A549 (cell line): ENCODE results near the gene CDC42. TPM values are rescaled to one million over a fixed set of nuclear protein-coding genes. Genes with fewer than 3 reads are reported as not detected.
A peak's percentile ranks its signal among the peaks of the same experiment; 100 is the strongest.

Experiments used
- ATAC-seq, 2 experiments: fragments of 200-7000 bp in 1 of 2; fragments of >200 bp in 1 of 2; cut with Nextera tagmentation in 1 of 2; cut with Tn5 transposase in 1 of 2; 3 replicates each; pipeline versions ENCODE4 v1.8.0 to v1.9.1; 2018 to 2020; ENCODE audit warnings: mild to moderate bottlenecking in 1 of 2, moderate library complexity in 1 of 2
- CTCF ChIA-PET: fragments of 300-600 bp; sonication (Branson Sonifier 250); formaldehyde crosslinking; extraction: SDS; loops from one replicate; lab custom pipeline; 2021; ENCODE audit warnings: antibody characterized with exemption, inconsistent platforms; lab: Yijun Ruan, JAX
- POLR2A ChIA-PET: fragments of 350-600 bp; formaldehyde crosslinking; extraction: SDS; loops from one replicate; lab custom pipeline; 2021; ENCODE audit warnings: antibody characterized with exemption, inconsistent platforms; lab: Yijun Ruan, JAX
- DNase-seq, 2 experiments: peaks; one replicate each; pipeline versions ENCODE4 v3.0.0 to v3.0.0-alpha.2; 2011 to 2016; ENCODE audit warnings: low read depth in 1 of 2, low spot score in 1 of 2
- FAIRE-seq: peaks from 2 replicates; lab custom pipeline; 2011; peaks lifted over from hg19 to GRCh38; lab: Jason Lieb, UNC
- H3K27ac ChIP-seq, 2 experiments: fragments of >200 bp; sonication (Bioruptor Twin); formaldehyde crosslinking; 3 replicates each; pipeline ENCODE4 v1.5.1; 2016 to 2017
- H3K4me1 ChIP-seq: fragments of >200 bp; sonication (Bioruptor Twin); formaldehyde crosslinking; 3 replicates; pipeline ENCODE4 v1.6.1; 2016
- H3K4me2 ChIP-seq: fragments of >200 bp; sonication (Bioruptor Twin); formaldehyde crosslinking; 3 replicates; pipeline ENCODE4 v1.6.1; 2016
- H3K4me3 ChIP-seq: fragments of >200 bp; sonication (Bioruptor Twin); formaldehyde crosslinking; 3 replicates; pipeline ENCODE4 v1.5.1; 2016
- H3K9me3 ChIP-seq: fragments of >200 bp; sonication (Bioruptor Twin); formaldehyde crosslinking; 3 replicates; pipeline ENCODE4 v1.6.1; 2016
- CBX8 ChIP-seq: fragments of 200-600 bp; sonication (generic); IDR thresholded peaks from 2 replicates; pipeline ENCODE4 v1.6.1; 2016
- CEBPB ChIP-seq, 2 experiments: fragments of >200 bp in 1 of 2; sonication (Bioruptor Twin) in 1 of 2; formaldehyde crosslinking in 1 of 2; IDR thresholded peaks; 2 replicates each; pipeline ENCODE4 v1.6.1; 2012 to 2016
- CHD2 ChIP-seq: fragments of 150-350 bp; IDR thresholded peaks from 2 replicates; pipeline ENCODE4 v1.6.1; 2014; ENCODE audit warnings: low read length; ENCODE audit not compliant: partially characterized antibody
- EP300 ChIP-seq, 2 experiments: fragments of >200 bp; sonication (Bioruptor Twin); formaldehyde crosslinking; IDR thresholded peaks; 2 replicates in 1 of 2; 3 replicates in 1 of 2; pipeline ENCODE4 v1.6.1; 2016 to 2017
- ESRRA ChIP-seq: fragments of 150-350 bp; IDR thresholded peaks from 2 replicates; pipeline ENCODE4 v1.6.1; 2014; ENCODE audit warnings: mild to moderate bottlenecking, low read length, borderline replicate concordance
- FOSL2 ChIP-seq, 2 experiments: fragments of 450-650 bp in 1 of 2; fragments of >200 bp in 1 of 2; sonication (Bioruptor Twin) in 1 of 2; formaldehyde crosslinking; IDR thresholded peaks; 2 replicates each; pipeline versions ENCODE4 v1.5.0 to v1.6.1; 2016 to 2020; ENCODE audit warnings: mild to moderate bottlenecking in 1 of 2, moderate library complexity in 1 of 2
- FOXS1 ChIP-seq: fragments of 250-450 bp; sonication (Bioruptor Pico); IDR thresholded peaks from 2 replicates; pipeline ENCODE4 v1.5.0; 2020; ENCODE audit warnings: mild to moderate bottlenecking, moderate library complexity
- HEYL ChIP-seq: fragments of 250-450 bp; sonication (Bioruptor Pico); IDR thresholded peaks from 2 replicates; pipeline ENCODE4 v1.8.0; 2021; ENCODE audit warnings: mild to moderate bottlenecking, moderate library complexity
- KDM1A ChIP-seq: fragments of 200-600 bp; sonication (generic); IDR thresholded peaks from 2 replicates; pipeline ENCODE4 v1.6.1; 2016; ENCODE audit warnings: low read depth, mild to moderate bottlenecking
- MAFK ChIP-seq: fragments of 450-650 bp; IDR thresholded peaks from 2 replicates; pipeline ENCODE4 v1.6.1; 2014; ENCODE audit not compliant: partially characterized antibody
- MAZ ChIP-seq: fragments of 150-350 bp; IDR thresholded peaks from 2 replicates; pipeline ENCODE4 v1.6.1; 2014; ENCODE audit warnings: antibody characterized with exemption, low read depth, low read length, borderline replicate concordance
- MYC ChIP-seq: IDR thresholded peaks from 2 replicates; pipeline ENCODE4 v1.6.1; 2012; ENCODE audit warnings: mild to moderate bottlenecking, inconsistent platforms, low read length, improper control_type of control experiment, borderline replicate concordance
- NPAS2 ChIP-seq: fragments of 250-450 bp; sonication (Bioruptor Pico); IDR thresholded peaks from 2 replicates; pipeline ENCODE4 v1.8.0; 2022; ENCODE audit warnings: mild to moderate bottlenecking, moderate library complexity, borderline replicate concordance
- PHF8 ChIP-seq: fragments of 200-600 bp; sonication (generic); IDR thresholded peaks from 2 replicates; pipeline ENCODE4 v1.6.1; 2016; ENCODE audit warnings: low read depth, mild to moderate bottlenecking, antibody characterized with exemption, moderate library complexity, borderline replicate concordance
- POLR2A ChIP-seq: IDR thresholded peaks from 2 replicates; pipeline ENCODE4 v1.6.1; 2012; ENCODE audit warnings: mild to moderate bottlenecking, low read length
- SMC3 ChIP-seq: fragments of >200 bp; sonication (Bioruptor Twin); formaldehyde crosslinking; IDR thresholded peaks from 3 replicates; pipeline ENCODE4 v1.6.1; 2018; ENCODE audit warnings: inconsistent platforms
- TFCP2L1 ChIP-seq: fragments of 250-450 bp; sonication (Bioruptor Pico); IDR thresholded peaks from 2 replicates; pipeline ENCODE4 v1.5.0; 2021; ENCODE audit warnings: mild to moderate bottlenecking
- ZFP36 ChIP-seq: fragments of 450-650 bp; IDR thresholded peaks from 2 replicates; pipeline ENCODE4 v1.6.1; 2014; ENCODE audit warnings: borderline replicate concordance; ENCODE audit not compliant: partially characterized antibody
- ZNF302 ChIP-seq: fragments of 250-450 bp; sonication (Bioruptor Pico); IDR thresholded peaks from 2 replicates; pipeline ENCODE4 v1.9.0; 2021; ENCODE audit warnings: inconsistent platforms, mild to moderate bottlenecking, moderate library complexity
- WGBS: methylation state at CpG from one replicate; pipeline ENCODE4 v1.1.6; 2017; ENCODE audit errors: missing lambda C conversion rate; 5-methylcytosine and 5-hydroxymethylcytosine counted together
- polyA plus RNA-seq, 4 experiments: library from polyadenylated mRNA; depleted of rRNA in 3 of 4; stranded (reverse); fragments of >200 nt; fragmentation: RNase III in 1 of 4; extraction: RNeasy Plus Mini Kit Qiagen cat#74134 plus additional on column Dnase treatment in 1 of 4; gene quantifications; 2 replicates in 3 of 4; 3 replicates in 1 of 4; pipeline ENCODE4 v1.2.3, GENCODE V29; 2011 to 2017
- TF ChIP-seq, protein P1 (sequence below): fragments of 250-450 bp; sonication (Bioruptor Pico); IDR thresholded peaks from 2 replicates; pipeline ENCODE4 v1.5.0; 2020; ENCODE audit warnings: low read depth, mild to moderate bottlenecking, moderate library complexity
- TF ChIP-seq, protein P2 (sequence below): IDR thresholded peaks from 2 replicates; pipeline ENCODE4 v1.6.1; 2012
- TF ChIP-seq, protein P3 (sequence below): fragments of 450-650 bp; IDR thresholded peaks from 2 replicates; pipeline ENCODE4 v1.6.1; 2014; ENCODE audit warnings: antibody characterized with exemption
- TF ChIP-seq, protein P4 (sequence below): fragments of 250-450 bp; sonication (Bioruptor Pico); IDR thresholded peaks from 2 replicates; pipeline ENCODE4 v1.5.0; 2021; ENCODE audit warnings: mild to moderate bottlenecking, moderate library complexity, borderline replicate concordance

The CDC42 gene
- polyA plus RNA-seq, 2 of the 4 experiments (the other 2 are of a cell fraction): 155 to 212 TPM

DNA sequence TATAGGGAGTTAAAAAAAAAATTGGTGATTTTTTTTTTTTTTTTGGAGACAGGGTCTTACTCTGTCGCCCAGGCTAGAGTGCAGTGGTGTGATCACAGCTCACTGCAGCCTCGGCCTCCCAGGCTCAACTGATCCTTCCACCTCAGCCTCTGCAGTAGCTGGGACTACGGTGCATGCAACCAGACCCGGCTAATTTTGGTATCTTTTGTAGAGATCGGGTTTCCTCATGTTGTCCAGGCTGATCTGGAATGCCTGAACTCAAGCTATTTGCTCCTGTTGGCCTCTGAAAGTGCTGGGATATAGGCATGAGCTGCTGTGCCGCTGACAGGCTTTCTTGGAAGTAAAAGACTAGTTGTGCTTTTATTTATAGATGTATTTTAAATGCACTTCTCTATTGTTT is 3.0 kb downstream of the CDC42 start:
- DNase-seq: no peak
- Histone ChIP-seq H3K9me3 (no peaks in the 10 kb centered on the region), H3K27ac (no peak overlapping the region), H3K4me2 (peak overlapping the region; percentile 8; the same call in 1 of the 3 replicates), H3K4me3 (no peak overlapping the region), H3K4me1 (peaks cover 18% of the 10 kb centered on the region)
- ATAC-seq: no peak
- POLR2A ChIA-PET: interaction anchor here (0.7 kb wide), 2 partner anchors 14 to 283 kb away, joined by 3 read pairs; no protein-coding TSS in a partner anchor
- FAIRE-seq: no peak
- 91% methylated on average over 6 of the region's 6 CpGs for WGBS
- CTCF ChIA-PET: no interaction called here
- no peak for TF ChIP-seq CHD2
- no peak for TF ChIP-seq KDM1A
- TF ChIP-seq, protein P1, sequence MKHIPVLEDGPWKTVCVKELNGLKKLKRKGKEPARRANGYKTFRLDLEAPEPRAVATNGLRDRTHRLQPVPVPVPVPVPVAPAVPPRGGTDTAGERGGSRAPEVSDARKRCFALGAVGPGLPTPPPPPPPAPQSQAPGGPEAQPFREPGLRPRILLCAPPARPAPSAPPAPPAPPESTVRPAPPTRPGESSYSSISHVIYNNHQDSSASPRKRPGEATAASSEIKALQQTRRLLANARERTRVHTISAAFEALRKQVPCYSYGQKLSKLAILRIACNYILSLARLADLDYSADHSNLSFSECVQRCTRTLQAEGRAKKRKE: no peak
- TF ChIP-seq CBX8: no peak
- no peak for TF ChIP-seq ESRRA
- no peak for TF ChIP-seq POLR2A

DNA sequence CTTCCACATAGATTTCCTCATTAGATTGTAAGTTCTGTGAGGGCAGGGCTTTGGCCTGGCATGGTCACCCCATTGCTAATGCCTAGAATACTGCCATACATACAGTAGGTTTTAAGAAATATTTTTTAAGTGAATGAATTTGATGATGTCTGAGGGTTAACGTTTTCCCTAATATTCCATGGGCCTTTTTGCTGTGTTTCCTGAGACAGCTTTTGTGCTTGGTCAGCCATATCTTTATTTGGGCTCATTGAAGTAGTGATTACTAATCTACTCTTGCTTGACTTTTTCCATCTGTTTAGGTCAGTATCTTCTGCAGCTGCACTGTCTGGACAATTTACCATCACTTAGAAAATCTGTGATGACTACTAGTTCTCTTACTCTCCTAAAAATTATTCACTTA is 3.5 kb downstream of the CDC42 start:
- no peak for TF ChIP-seq EP300 (IDR thresholded peaks at IDR 0.05)
- TF ChIP-seq MAFK: peak; percentile 46
- TF ChIP-seq NPAS2 (CRISPR knock-in tag): no peak
- TF ChIP-seq, all 56 proteins: peak for 1
- no peaks in the 10 kb centered on the region for H3K9me3 ChIP-seq
- ChIA-PET POLR2A (no interaction called here), CTCF (no interaction called here)
- no peak overlapping the region for H3K27ac ChIP-seq
- H3K4me3 ChIP-seq: no peak overlapping the region
- 50% methylated on average over 1 of the region's 1 CpG for WGBS
- FAIRE-seq (no peak), ATAC-seq (no peak), DNase-seq (no peak)
- H3K4me2 ChIP-seq: no peak overlapping the region
- peaks cover 18% of the 10 kb centered on the region for H3K4me1 ChIP-seq

DNA sequence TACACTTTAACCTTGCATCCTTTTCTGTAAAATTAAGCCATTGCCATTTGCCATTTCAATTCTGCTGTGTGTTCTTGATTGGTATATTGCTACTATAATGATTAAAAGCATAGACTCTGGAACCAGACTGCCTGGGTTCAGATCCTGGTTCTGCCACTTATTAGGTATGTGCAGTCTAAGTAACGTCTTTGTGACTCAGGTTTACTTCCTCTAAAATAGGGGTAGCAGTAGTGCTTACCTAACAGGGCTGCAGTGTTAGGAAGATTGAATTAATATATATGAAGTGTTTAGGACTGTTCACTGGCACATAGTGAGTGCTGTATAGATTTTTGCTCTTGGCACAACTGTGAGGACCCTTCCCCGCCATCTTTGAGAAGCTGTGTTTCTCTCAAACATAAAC is 4.4 kb downstream of the CDC42 start:
- DNase-seq: no peak
- ChIA-PET POLR2A (no interaction called here), CTCF (no interaction called here)
- TF ChIP-seq FOSL2 (IDR thresholded peaks at IDR 0.05) (no peak), FOSL2 (CRISPR knock-in tag; IDR thresholded peaks at IDR 0.05) (no peak)
- 84% methylated on average over 2 of the region's 2 CpGs for WGBS
- Histone ChIP-seq H3K4me3 (no peak overlapping the region), H3K27ac (no peak overlapping the region), H3K4me1 (peaks cover 18% of the 10 kb centered on the region), H3K9me3 (no peaks in the 10 kb centered on the region), H3K4me2 (no peak overlapping the region)
- FAIRE-seq: no peak
- no peak for ATAC-seq

DNA sequence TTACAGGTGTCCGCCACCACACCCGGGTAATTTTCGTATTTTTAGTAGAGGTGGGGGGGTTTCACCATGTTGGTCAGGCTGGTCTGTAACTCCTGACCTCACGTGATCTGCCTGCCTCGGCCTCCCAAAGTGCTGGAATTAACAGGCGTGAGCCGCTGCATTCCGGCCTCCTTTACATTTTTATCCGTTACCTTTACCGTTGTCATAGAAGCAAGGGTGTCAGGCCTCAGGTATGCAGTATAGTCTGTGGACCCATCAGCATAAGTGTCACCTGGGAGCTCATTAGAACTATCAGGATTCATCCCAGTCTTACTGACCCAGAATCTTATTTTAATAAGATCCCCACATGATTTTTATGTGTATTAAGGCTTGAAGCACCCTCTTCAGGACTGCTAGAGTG is 5.4 kb downstream of the CDC42 start:
- no peak for TF ChIP-seq PHF8
- TF ChIP-seq, protein P2, sequence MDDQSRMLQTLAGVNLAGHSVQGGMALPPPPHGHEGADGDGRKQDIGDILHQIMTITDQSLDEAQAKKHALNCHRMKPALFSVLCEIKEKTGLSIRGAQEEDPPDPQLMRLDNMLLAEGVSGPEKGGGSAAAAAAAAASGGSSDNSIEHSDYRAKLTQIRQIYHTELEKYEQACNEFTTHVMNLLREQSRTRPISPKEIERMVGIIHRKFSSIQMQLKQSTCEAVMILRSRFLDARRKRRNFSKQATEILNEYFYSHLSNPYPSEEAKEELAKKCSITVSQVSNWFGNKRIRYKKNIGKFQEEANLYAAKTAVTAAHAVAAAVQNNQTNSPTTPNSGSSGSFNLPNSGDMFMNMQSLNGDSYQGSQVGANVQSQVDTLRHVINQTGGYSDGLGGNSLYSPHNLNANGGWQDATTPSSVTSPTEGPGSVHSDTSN: no peak
- no peak for TF ChIP-seq TFCP2L1 (CRISPR knock-in tag)
- no peak for TF ChIP-seq SMC3
- Histone ChIP-seq H3K4me1 (peaks cover 20% of the 10 kb centered on the region), H3K27ac (no peak overlapping the region), H3K4me2 (no peak overlapping the region), H3K4me3 (no peak overlapping the region), H3K9me3 (no peaks in the 10 kb centered on the region)
- DNase-seq (no peak), FAIRE-seq (no peak), ATAC-seq (no peak)
- POLR2A ChIA-PET: no interaction called here
- WGBS: 94% methylated on average over 8 of the region's 10 CpGs
- CTCF ChIA-PET: no interaction called here

DNA sequence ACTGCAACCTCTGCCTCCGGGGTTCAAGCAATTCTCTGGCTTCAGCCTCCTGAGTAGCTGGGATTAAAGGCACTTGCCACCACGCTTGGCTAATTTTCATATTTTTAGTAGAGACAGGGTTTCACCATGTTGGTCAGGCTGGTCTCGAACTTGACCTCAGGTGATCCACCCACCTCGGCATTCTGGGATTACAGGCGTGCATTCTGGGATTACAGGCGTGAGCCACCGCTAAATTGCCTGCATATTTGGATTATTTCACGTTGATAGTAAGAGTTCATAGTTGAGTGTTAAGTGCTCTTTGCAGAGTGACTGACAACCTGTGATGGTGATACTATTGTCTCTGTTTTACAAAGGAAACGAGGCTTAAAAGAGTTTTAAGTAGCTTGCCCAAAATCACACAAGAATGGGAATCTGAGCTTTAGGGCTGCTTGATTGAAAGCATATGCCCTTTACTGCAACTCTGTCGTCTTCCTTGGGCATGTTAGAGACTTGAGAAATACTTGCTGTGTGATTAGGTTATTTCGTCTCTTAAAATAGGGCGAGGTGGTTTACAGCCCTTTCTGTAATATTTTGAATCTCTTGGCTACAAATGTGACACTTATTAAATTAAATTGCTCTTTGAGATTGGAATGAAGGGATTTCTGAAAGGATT is 12.4 kb downstream of the CDC42 start:
- H3K27ac ChIP-seq: no peak overlapping the region
- no peak overlapping the region for H3K4me3 ChIP-seq
- DNase-seq (no peak), FAIRE-seq (no peak), ATAC-seq (no peak)
- H3K4me2 ChIP-seq: no peak overlapping the region
- CTCF ChIA-PET: no interaction called here
- 0 out of 3 replicates have a peak, but pooled peaks cover 3% of the 10 kb centered on the region for H3K4me1 ChIP-seq
- POLR2A ChIA-PET: no interaction called here
- H3K9me3 ChIP-seq: no peaks in the 10 kb centered on the region
- WGBS: 96% methylated on average over 11 of the region's 12 CpGs
- TF ChIP-seq ZNF302 (CRISPR knock-in tag) (no peak), HEYL (CRISPR knock-in tag) (no peak), FOSL2 (IDR thresholded peaks at IDR 0.05) (no peak), FOSL2 (CRISPR knock-in tag; IDR thresholded peaks at IDR 0.05) (no peak), ZFP36 (no peak), NPAS2 (CRISPR knock-in tag) (no peak), CEBPB (IDR thresholded peaks at IDR 0.05) (no peak), POLR2A (no peak), MYC (no peak), FOXS1 (CRISPR knock-in tag) (no peak), MAZ (no peak)
- TF ChIP-seq, protein P3, sequence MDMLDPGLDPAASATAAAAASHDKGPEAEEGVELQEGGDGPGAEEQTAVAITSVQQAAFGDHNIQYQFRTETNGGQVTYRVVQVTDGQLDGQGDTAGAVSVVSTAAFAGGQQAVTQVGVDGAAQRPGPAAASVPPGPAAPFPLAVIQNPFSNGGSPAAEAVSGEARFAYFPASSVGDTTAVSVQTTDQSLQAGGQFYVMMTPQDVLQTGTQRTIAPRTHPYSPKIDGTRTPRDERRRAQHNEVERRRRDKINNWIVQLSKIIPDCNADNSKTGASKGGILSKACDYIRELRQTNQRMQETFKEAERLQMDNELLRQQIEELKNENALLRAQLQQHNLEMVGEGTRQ: no peak
- TF ChIP-seq, protein P4, sequence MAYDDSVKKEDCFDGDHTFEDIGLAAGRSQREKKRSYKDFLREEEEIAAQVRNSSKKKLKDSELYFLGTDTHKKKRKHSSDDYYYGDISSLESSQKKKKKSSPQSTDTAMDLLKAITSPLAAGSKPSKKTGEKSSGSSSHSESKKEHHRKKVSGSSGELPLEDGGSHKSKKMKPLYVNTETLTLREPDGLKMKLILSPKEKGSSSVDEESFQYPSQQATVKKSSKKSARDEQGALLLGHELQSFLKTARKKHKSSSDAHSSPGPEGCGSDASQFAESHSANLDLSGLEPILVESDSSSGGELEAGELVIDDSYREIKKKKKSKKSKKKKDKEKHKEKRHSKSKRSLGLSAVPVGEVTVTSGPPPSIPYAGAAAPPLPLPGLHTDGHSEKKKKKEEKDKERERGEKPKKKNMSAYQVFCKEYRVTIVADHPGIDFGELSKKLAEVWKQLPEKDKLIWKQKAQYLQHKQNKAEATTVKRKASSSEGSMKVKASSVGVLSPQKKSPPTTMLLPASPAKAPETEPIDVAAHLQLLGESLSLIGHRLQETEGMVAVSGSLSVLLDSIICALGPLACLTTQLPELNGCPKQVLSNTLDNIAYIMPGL: no peak
